A549 (cell line): Measurements from ENCODE around the gene CCNL1.

Experiments used
- CHD2 ChIP-seq: fragments of 150-350 bp; IDR thresholded peaks from 2 replicates; pipeline ENCODE4 v1.6.1; 2014; ENCODE audit warnings: low read length; ENCODE audit not compliant: partially characterized antibody
- ESRRA ChIP-seq: fragments of 150-350 bp; IDR thresholded peaks from 2 replicates; pipeline ENCODE4 v1.6.1; 2014; ENCODE audit warnings: mild to moderate bottlenecking, low read length, borderline replicate concordance
- MAZ ChIP-seq: fragments of 150-350 bp; IDR thresholded peaks from 2 replicates; pipeline ENCODE4 v1.6.1; 2014; ENCODE audit warnings: antibody characterized with exemption, low read depth, low read length, borderline replicate concordance
- RAD21 ChIP-seq, 2 experiments: fragments of >200 bp in 1 of 2; sonication (Bioruptor Twin) in 1 of 2; formaldehyde crosslinking in 1 of 2; IDR thresholded peaks in 1 of 2; conservative IDR thresholded peaks in 1 of 2; 2 replicates in 1 of 2; 3 replicates in 1 of 2; pipeline ENCODE4 v1.6.1; 2012 to 2018; ENCODE audit warnings: inconsistent platforms in 1 of 2
- SREBF2 ChIP-seq: fragments of 450-650 bp; IDR thresholded peaks from 2 replicates; pipeline ENCODE4 v1.6.1; 2014; ENCODE audit warnings: mild to moderate bottlenecking, moderate library complexity
- ZNF302 ChIP-seq: fragments of 250-450 bp; sonication (Bioruptor Pico); IDR thresholded peaks from 2 replicates; pipeline ENCODE4 v1.9.0; 2021; ENCODE audit warnings: inconsistent platforms, mild to moderate bottlenecking, moderate library complexity
- TF ChIP-seq, protein P1 (sequence below): fragments of >200 bp; sonication (Bioruptor Twin); formaldehyde crosslinking; IDR thresholded peaks from 3 replicates; pipeline ENCODE4 v1.5.1; 2016
- TF ChIP-seq, protein P2 (sequence below): IDR thresholded peaks from 2 replicates; pipeline ENCODE4 v1.6.1; 2012
- TF ChIP-seq, protein P3 (sequence below): fragments of 200-600 bp; sonication (generic); IDR thresholded peaks from 2 replicates; pipeline ENCODE4 v1.6.1; 2016; ENCODE audit warnings: antibody characterized with exemption, mild to moderate bottlenecking, moderate library complexity

DNA sequence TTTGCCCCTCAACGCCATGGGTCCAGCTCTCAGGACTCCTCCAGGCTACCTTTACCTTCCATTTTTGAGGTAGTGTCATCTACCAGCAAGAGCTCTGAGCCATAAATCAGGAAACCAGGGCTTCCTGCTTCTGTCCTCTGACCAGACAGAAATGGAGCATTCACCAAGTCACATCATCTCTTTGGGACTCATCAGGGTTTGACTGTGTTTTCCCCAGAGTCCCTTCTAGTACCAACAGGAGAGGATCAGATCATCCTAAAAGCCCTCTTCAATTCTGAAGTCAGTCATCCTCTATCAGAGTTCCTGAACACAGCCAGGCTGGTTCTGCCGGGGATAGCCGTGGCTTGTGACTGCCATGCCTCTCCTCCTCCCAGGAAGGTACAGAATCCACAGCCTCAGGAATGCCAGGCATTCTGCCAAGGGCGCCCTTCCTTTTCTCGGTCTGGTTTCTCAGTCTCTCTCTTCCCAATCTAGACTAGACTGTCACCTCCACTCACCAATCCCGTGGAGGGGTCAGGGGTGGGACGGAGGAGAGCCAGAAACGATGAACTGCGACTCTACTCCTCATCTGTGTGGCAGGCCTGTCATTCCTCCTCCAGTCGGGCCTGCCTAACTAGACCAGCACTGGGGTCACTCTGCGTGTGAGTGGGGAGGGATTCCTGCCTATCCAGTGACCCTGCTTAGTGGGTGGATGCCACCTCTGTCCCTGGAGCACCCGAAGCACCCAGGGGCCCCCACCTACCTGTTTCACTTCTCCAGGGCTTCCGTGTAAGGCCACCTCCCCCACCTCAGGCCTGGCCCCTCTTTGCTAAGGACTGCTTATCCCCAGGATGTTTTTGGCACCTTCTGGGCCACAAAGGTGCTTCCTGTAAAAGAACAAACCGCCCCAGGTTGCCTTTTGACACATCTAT lies 30.9 kb downstream of the CCNL1 start:
- TF ChIP-seq RAD21 (conservative IDR thresholded peaks at IDR 0.05 in 1 of 2, IDR thresholded peaks at IDR 0.05 in 1 of 2) (no peak), ESRRA (no peak), ZNF302 (CRISPR knock-in tag) (no peak), CHD2 (no peak), SREBF2 (no peak), MAZ (no peak)
- TF ChIP-seq, protein P1, sequence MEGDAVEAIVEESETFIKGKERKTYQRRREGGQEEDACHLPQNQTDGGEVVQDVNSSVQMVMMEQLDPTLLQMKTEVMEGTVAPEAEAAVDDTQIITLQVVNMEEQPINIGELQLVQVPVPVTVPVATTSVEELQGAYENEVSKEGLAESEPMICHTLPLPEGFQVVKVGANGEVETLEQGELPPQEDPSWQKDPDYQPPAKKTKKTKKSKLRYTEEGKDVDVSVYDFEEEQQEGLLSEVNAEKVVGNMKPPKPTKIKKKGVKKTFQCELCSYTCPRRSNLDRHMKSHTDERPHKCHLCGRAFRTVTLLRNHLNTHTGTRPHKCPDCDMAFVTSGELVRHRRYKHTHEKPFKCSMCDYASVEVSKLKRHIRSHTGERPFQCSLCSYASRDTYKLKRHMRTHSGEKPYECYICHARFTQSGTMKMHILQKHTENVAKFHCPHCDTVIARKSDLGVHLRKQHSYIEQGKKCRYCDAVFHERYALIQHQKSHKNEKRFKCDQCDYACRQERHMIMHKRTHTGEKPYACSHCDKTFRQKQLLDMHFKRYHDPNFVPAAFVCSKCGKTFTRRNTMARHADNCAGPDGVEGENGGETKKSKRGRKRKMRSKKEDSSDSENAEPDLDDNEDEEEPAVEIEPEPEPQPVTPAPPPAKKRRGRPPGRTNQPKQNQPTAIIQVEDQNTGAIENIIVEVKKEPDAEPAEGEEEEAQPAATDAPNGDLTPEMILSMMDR, result no peak
- TF ChIP-seq, protein P2, sequence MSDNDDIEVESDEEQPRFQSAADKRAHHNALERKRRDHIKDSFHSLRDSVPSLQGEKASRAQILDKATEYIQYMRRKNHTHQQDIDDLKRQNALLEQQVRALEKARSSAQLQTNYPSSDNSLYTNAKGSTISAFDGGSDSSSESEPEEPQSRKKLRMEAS, result no peak; the same call in 1 of the 2 replicates
- TF ChIP-seq, protein P3, sequence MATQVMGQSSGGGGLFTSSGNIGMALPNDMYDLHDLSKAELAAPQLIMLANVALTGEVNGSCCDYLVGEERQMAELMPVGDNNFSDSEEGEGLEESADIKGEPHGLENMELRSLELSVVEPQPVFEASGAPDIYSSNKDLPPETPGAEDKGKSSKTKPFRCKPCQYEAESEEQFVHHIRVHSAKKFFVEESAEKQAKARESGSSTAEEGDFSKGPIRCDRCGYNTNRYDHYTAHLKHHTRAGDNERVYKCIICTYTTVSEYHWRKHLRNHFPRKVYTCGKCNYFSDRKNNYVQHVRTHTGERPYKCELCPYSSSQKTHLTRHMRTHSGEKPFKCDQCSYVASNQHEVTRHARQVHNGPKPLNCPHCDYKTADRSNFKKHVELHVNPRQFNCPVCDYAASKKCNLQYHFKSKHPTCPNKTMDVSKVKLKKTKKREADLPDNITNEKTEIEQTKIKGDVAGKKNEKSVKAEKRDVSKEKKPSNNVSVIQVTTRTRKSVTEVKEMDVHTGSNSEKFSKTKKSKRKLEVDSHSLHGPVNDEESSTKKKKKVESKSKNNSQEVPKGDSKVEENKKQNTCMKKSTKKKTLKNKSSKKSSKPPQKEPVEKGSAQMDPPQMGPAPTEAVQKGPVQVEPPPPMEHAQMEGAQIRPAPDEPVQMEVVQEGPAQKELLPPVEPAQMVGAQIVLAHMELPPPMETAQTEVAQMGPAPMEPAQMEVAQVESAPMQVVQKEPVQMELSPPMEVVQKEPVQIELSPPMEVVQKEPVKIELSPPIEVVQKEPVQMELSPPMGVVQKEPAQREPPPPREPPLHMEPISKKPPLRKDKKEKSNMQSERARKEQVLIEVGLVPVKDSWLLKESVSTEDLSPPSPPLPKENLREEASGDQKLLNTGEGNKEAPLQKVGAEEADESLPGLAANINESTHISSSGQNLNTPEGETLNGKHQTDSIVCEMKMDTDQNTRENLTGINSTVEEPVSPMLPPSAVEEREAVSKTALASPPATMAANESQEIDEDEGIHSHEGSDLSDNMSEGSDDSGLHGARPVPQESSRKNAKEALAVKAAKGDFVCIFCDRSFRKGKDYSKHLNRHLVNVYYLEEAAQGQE, result no peak
